ENCODE measurements around the gene HBZ. TPM values are rescaled to one million over a fixed set of nuclear protein-coding genes. Genes with fewer than 3 reads are reported as not detected.
"Not testable (repeated sequence)": the region's sequence is repeated elsewhere in the genome, so short reads cannot be mapped to it uniquely, and the experiment has no call there.

HBZ gene
- total and polyA plus RNA-seq, 2 of the 8 experiments (the other 6 are each of a cell fraction or from before 2014, with no cell fraction given): 0.12 TPM; not detected in 1

DNA sequence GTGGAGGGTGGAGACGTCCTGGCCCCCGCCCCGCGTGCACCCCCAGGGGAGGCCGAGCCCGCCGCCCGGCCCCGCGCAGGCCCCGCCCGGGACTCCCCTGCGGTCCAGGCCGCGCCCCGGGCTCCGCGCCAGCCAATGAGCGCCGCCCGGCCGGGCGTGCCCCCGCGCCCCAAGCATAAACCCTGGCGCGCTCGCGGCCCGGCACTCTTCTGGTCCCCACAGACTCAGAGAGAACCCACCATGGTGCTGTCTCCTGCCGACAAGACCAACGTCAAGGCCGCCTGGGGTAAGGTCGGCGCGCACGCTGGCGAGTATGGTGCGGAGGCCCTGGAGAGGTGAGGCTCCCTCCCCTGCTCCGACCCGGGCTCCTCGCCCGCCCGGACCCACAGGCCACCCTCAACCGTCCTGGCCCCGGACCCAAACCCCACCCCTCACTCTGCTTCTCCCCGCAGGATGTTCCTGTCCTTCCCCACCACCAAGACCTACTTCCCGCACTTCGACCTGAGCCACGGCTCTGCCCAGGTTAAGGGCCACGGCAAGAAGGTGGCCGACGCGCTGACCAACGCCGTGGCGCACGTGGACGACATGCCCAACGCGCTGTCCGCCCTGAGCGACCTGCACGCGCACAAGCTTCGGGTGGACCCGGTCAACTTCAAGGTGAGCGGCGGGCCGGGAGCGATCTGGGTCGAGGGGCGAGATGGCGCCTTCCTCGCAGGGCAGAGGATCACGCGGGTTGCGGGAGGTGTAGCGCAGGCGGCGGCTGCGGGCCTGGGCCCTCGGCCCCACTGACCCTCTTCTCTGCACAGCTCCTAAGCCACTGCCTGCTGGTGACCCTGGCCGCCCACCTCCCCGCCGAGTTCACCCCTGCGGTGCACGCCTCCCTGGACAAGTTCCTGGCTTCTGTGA, 24.3 kb downstream of the HBZ start, which contains the start of gene HBA1:
TSS of gene HBA1 (plus strand) at position 204 of the 906 bp plus-strand sequence. CDS start at position 241, 37 bp downstream.
- H3K9ac ChIP-seq (replicated peaks in 1 of 4; ENCODE audit: extremely low read depth in 1 of 4, low read depth in 3 of 4, low read length in 3 of 4); H3K9me3 ChIP-seq (ENCODE audit: insufficient read depth in 2 of 2, low read depth in 1 of 2, low read length in 1 of 2); H2BK20ac ChIP-seq (ENCODE audit: low read length); H3K79me1 ChIP-seq (ENCODE audit: low read depth, low read length); H2BK5ac ChIP-seq (ENCODE audit: low read depth, low read length); H2BK120ac ChIP-seq (replicated peaks; ENCODE audit: low read depth, low read length); H3K18ac ChIP-seq (ENCODE audit: extremely low read depth, low read length); H3K4me1 ChIP-seq (replicated peaks in 1 of 4; ENCODE audit: control insufficient read depth in 3 of 4, insufficient read depth in 4 of 4, low read length in 3 of 4); H4K91ac ChIP-seq (replicated peaks; ENCODE audit: insufficient read length, low read length); DNase-seq (ENCODE audit: low read depth in 1 of 2, low spot score in 2 of 2); H3K4ac ChIP-seq (replicated peaks; ENCODE audit: insufficient read length, low read depth, low read length); H2AFZ ChIP-seq (ENCODE audit: low read length); H3K36me3 ChIP-seq (ENCODE audit: control insufficient read depth in 2 of 4, insufficient read depth in 4 of 4, low read length in 3 of 4); H3K23me2 ChIP-seq (ENCODE audit: low read depth, low read length); H3K27ac ChIP-seq (ENCODE audit: low read depth, low read length); H2AK5ac ChIP-seq (ENCODE audit: low read depth, low read length); H2BK15ac ChIP-seq (ENCODE audit: low read length); H3K23ac ChIP-seq (ENCODE audit: insufficient read length); H3K14ac ChIP-seq (ENCODE audit: insufficient read length); H3K56ac ChIP-seq (replicated peaks; ENCODE audit: insufficient read length, low read depth, low read length); H4K5ac ChIP-seq (ENCODE audit: insufficient read length, low read depth, low read length); H4K8ac ChIP-seq (ENCODE audit: extremely low read depth, insufficient read depth, low read length); FAIRE-seq; H3K79me2 ChIP-seq (ENCODE audit: control insufficient read depth in 1 of 2, insufficient read depth in 2 of 2, low read length in 2 of 2): not testable (repeated sequence)
- 5% methylated on average over 21 of the region's 88 CpGs; no CpG with 5 or more reads in 1 of the 2 experiments for WGBS, 2 experiments (ENCODE audit: extremely low coverage in 1 of 2, insufficient coverage in 1 of 2, insufficient read length in 1 of 2, insufficient replicate concordance in 2 of 2, low coverage in 1 of 2, low lambda C conversion rate in 2 of 2, missing lambda C conversion rate in 1 of 2)
- Histone ChIP-seq H2BK12ac (ENCODE audit: low read depth, low read length) (peak within 1 kb of the TSS; percentile 76; the same call in 1 of the 2 replicates), H3K4me2 (ENCODE audit: insufficient read depth in 1 of 2, low read depth in 2 of 2, low read length in 2 of 2) (peak within 1 kb of the TSS in 1 of 2 experiments; percentile 53; a peak in 1 of 4 replicates), H3K27me3 (replicated peaks in 1 of 4; ENCODE audit: control insufficient read depth in 3 of 4, extremely low read depth in 1 of 4, insufficient read depth in 3 of 4, low read length in 3 of 4) (peaks cover 56 to 80% (median 72%) of the 10 kb centered on the region in 4 experiments), H4K20me1 (replicated peaks in 1 of 2; ENCODE audit: control insufficient read depth in 1 of 2, insufficient read depth in 2 of 2, low read length in 2 of 2) (peaks cover 10 to 19% of the 10 kb centered on the region in 2 experiments), H3K4me3 (ENCODE audit: extremely low read depth in 1 of 4, insufficient read depth in 2 of 4, low read depth in 3 of 4, low read length in 4 of 4) (peak within 1 kb of the TSS in 1 of 4 experiments; percentile 40; a peak in 1 of 8 replicates)
- POLR2A ChIA-PET (ENCODE audit: partially characterized antibody): interaction anchor here (2.3 kb wide), 1 partner anchor 10 kb away, joined by 16 read pairs; the partner anchor contains the start of gene HBM
- TF ChIP-seq EZH2 (IDR thresholded peaks at IDR 0.05; ENCODE audit: low read depth, low read length, severe bottlenecking) (peak; percentile 82), SUZ12 (IDR thresholded peaks at IDR 0.05; ENCODE audit: low read length) (peak; percentile 66)
- CTCF ChIA-PET (ENCODE audit: partially characterized antibody): interaction anchor here (0.7 to 2.5 kb wide), 4 partner anchors 9 to 111 kb away, joined by 3 to 14 read pairs (median 5); no protein-coding TSS in a partner anchor
